ENCODE measurements around the gene OTC. TPM values are rescaled to one million over a fixed set of nuclear protein-coding genes. Genes with fewer than 3 reads are reported as not detected.

OTC gene
- polyA plus RNA-seq, 5 donors, result 0.10 to 0.30 (median 0.20) TPM; not detected in 1

- DNase-seq, result no peak
Observed at GRCh38 chrX:38468563-38469157, 116.3 kb downstream of the OTC start.

Other genes starting within 250 kb of the OTC start
- 10 to 100 TPM; 26.7 to 32.8 (median 28.7) TPM for gene SRPX, start 131.7 kb upstream of the OTC start, polyA plus RNA-seq (ENCODE audit: insufficient read depth in 1 of 5, insufficient read length in 5 of 5, low replicate concordance in 1 of 5)
- gene RPGR, start 25.1 kb upstream of the OTC start, polyA plus RNA-seq (ENCODE audit: insufficient read depth in 1 of 5, insufficient read length in 5 of 5, low replicate concordance in 1 of 5), result 10 to 100 TPM; 16.7 to 25.3 (median 23.9) TPM
- 10 to 100 TPM; 38.6 to 57.7 (median 49.9) TPM for gene TSPAN7, start 208.9 kb downstream of the OTC start, polyA plus RNA-seq (ENCODE audit: insufficient read depth in 1 of 5, insufficient read length in 5 of 5, low replicate concordance in 1 of 5)

Measured in right lung (tissue), 5 donors.